NCI-H187 treated with DMSO at 0.1 percent for 48 hours (cell line): ENCODE results near the gene PAPOLG.
"Not testable (repeated sequence)": the region's sequence is repeated elsewhere in the genome, so short reads cannot be mapped to it uniquely, and the experiment has no call there.

Experiments
- DNase-seq: peaks from one replicate; lab custom pipeline; 2025; lab: John Stamatoyannopoulos, UW

Gene PAPOLG

DNA sequence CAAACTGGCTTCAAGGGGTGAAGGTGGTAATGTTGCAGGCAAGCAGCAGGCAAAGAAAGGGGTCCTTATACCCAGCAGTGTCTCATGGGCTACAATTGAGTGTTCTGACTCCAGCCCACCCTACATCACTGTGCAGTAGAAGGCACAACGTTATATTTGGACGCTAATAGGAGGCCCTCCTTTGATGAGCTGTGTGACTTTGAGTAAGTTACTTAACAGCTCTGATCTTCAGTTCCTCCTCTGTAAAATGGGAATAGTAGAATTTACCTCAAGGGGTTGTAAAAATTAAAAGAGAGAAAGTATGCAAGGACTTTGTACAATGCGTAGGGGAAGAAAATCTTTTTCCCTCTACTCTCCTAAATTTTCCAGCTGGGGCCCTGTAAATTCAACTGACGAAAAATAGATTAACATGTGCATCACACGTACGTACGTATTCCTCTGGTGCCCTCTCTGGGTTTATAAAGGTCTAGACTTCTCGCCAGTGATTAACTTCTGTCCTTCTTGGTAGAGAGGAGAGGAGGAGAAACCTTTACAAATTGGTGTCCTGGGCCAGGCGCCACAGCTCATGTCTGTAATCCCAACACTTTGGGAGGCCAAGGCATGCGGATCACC, 67.7 kb downstream of the PAPOLG start:
- no peak for DNase-seq

DNA sequence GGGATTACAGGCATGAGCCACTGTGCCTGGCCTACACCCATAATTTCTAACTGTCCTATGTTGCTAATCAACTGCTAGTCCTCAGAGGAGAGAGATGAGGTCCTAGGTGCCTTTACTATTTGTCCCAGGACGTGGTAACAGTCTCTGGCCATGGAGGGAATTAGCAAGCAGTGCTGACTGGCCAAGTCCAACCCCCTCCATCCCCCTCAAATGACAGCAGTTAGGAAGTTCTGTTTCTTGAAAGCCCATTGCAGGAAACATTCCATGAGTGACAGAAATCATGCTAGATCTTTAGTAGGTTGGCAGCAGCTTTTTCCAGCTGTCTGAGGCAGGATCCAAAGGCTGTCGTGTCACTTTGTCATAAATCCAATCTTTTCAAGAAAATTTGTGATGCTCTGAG, 69.6 kb downstream of the PAPOLG start:
- no peak for DNase-seq

DNA sequence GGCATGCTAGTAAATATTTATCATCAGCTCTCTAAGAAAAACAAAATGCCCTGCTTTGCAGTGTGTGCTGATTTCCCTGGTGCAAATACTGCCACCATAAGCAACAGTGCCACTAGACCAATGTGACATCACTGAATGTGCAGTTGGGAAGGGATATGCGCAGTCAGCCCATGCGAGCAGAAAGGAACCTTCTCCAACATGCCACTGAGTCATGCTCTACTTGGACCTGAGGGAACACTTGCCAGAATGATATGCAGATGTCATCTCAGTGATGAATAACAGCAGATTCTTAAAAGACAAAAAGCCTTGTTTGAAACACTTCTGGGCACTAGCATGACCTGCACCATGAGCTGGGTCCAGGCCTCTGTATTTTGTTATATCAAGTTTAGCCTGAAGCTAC, 70.0 kb downstream of the PAPOLG start:
- no peak for DNase-seq

DNA sequence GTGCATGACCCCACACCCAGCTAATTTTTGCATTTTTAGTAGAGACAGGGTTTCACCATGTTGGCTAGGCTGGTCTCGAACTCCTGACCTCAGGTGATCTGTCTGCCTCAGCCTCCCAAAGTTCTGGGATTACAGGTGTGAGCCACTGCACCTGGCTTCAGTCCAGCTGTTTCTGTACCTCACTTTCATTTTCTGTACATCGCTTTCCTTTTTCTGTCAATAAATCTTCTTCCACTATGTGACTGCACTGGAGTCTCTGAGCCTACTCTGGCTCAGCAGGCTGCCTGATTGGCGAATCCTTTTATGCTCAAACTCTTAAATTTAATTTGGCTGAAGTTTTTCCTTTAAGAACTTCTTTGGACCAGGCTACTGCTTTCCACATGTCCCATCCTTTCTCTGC, 70.8 kb downstream of the PAPOLG start:
- DNase-seq = not testable (repeated sequence)

DNA sequence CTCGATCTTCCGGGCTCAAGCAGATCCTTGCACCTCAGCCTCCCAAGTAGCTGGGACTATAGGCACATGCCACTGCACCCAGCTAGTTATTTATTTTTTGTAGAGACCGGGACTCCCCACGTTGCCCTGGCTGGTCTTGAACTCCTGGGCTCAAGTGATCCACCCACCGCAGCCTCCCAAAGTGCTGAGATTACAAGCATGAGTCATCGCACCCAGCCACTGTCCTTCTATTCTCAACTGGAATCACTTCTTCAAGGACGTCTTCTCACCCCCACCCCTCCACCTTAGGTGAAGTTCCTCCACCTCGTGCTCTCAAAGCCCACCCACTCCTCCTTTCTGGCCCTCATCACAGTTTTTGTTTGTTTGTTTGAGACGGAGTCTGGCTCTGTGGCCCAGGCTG, 71.3 kb downstream of the PAPOLG start:
- no peak for DNase-seq

DNA sequence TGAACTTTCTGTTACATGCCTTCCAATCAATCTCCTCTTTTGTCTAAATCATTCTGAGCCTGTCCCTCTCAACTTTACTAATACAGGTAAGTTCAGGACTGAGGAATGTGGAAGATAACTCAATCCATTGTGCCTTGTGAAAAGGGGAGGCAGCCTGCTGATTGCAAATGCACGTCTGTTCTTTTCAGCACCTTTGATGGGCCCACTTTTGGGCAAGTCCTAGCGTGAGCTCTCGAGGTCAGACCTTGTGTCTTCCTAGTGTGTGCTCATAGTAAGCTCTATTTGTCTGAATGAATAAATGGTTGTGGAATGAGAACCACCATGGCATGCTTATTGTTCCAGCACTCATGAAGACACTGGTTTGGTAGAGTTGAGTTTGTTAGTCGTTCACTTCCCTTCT, 74.9 kb downstream of the PAPOLG start:
- DNase-seq = no peak

DNA sequence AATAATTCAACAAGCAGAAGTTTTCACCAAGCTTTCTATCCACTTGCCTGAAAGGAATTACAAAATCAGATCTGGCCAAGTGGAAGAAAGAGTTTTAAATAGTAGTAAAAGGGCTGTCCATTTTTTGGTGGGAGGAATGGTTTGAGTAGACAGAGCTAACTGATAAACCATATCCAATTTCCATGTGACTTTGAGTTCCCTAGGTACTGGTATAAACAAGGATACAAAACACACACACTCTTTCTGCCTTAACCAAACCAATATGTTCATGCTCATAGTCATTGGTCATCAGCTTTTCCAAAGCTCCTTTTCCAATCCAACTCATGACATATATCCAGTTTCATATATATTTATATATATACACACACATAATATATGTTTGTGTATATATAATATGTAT, 75.9 kb downstream of the PAPOLG start:
- DNase-seq = no peak

DNA sequence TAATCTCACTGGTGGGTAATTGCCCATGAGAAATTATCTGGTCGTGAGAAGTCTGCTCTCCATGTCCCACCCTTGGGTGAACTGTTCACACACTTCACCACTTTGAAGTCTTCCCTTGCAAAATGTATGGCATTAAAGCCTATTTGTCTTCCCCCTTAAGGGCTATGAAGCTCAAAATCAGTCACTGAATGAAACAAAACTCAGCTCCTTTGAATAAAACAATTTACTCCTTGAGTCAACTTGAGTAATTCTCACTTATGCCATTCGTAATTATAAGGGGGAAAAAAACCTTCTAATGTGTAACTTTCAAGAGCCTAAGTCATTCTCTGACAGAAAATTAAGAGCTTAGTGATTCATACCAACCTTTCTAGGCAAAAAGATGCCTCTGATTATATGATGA, 76.6 kb downstream of the PAPOLG start:
- no peak for DNase-seq

DNA sequence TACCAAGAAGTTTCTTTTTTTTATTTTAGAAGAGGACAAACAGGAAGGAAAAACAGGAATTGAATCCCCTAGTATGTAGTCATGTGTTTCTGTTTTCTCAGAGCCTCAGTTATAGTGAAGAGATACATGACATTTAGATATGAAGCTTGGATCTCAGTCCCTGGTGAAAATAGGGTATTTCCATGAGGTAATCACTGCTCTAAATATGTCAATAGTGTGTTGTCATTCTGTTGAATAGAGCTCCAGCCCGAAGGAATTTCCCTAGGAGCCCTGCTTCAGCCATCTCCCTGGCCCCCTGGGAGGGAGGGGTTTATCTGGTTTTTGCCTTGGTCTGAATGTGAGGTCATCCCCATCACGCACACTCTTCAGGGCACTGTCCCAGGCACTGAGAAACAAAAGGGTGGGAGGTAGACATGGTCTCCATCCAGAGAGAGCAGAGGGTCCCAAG, 78.2 kb downstream of the PAPOLG start:
- no peak for DNase-seq

DNA sequence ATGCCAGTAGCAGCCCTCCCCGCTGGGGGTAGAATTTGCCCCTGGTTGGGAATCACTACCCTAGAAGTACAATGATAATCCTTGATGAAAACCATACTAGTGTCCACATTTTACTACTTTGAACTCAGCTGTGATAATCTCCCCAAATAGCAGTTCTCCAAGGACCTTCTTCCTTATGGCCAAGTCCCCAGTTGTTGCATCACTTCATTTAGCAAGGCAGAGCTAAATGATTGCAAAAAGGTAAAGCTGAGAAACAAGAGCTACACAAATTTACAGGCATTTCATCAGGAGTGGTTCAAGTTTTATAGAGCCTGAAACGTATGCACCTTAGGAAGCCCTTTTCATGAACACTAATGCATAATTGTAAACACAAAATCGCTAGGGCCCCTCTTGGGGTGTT, 80.4 kb downstream of the PAPOLG start:
- DNase-seq = no peak

DNA sequence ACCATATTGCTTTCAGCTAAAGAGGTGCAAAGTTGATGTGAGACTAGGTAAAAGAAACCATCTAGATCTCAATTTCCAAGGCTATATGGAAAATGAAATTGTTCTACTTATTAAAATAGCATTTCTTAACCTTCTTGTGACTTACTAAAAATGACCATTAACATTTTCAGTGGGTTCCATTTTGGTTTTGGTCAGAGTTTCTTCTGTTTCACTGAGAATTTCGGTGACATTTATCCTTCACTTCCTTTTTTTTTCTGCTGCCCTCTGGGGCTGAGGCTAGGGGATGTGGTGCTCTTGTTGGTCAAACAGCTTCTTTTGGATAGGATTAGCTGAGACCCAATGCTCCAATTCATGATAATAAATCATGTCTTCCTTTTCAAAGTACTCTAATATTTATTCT, 81.1 kb downstream of the PAPOLG start:
- no peak for DNase-seq

DNA sequence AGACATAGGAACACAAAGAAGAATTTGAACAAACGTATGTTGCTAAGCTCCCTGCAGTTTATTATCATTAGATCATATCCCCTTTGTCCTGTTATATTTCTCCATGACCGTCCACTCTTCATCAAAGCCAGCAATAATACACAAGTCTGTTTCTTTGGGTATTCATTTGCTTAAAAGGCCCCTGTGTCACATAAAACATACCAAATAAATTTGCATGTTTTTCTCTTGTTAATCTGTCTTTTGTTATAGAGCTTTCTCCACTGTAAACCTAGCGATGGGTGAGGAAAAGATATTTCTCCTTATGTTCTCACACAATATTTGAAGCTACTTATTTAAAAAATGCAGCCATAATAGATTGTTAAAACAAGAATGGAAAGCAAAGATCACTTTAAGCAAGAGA, 82.4 kb downstream of the PAPOLG start:
- DNase-seq = no peak

DNA sequence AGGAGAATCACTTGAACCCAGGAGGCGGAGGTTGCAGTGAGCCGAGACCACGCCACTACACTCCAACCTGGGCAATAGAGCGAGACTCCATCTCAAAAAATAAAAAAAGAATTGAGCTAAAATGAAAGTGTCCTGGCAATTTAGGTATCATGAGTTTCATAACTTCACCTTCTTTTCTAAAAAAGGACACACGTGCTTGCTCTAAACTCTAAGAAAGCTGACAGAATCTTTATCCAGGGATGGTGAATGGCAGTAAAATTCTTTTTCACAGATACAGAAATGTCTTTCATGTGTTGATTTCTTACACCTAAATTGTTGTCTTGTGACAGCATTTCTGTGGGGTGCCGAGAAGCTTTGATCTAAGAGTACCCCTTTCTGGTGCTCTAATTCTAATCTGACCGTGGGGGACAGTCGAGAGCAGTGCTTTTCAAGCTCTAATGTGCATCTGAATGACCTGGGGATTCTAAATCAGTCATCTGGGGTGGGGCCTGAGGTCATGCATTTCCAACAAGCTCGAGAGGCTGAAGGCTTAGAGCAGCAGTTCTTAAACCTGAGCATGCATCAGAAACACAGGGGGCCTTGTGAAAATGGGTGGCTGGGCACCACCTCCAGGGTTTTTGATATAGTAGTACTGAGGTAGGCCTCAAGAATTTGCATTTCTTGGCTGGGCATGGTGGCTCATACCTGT, 83.2 kb downstream of the PAPOLG start:
- DNase-seq = no peak

DNA sequence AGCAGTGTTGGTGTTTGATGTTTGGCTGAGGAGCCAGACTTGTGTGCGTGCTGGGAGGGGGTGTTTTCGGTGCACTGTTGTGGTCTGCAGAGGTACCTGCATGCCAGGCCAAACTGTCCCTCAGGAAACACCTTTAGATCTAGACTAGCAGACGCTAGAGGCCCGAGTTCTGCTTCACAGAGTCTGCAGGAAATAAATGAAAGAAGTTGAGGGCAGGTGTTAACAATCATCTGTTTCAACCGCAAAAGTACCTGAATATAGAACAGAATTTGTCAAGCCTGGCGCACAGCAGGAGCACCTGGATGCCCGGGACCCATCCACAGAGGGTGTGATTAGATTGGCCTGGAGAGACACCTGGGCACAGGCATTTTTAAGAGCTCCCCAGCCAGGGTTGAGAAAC, 84.8 kb downstream of the PAPOLG start:
- DNase-seq = peak; percentile 42

DNA sequence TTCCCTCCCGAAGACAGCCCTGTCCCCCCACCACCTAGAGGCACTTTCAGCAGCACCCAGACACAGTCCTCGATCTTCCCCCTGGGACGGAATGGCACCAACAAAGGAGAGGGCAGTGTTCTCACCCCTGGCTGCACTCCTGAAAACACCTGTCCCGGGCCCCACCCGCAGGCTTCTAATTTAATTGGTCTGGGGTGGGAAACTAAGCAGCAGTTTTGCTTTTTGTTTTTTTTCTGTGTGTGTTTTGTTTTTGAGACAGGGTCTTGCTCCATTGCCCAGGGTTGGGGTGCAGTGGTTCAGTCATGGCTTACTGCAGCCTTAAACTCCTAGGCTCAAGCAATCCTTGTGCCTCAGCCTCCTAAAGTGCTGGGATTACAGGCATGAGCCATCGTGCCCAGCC, 86.9 kb downstream of the PAPOLG start:
- DNase-seq = no peak

DNA sequence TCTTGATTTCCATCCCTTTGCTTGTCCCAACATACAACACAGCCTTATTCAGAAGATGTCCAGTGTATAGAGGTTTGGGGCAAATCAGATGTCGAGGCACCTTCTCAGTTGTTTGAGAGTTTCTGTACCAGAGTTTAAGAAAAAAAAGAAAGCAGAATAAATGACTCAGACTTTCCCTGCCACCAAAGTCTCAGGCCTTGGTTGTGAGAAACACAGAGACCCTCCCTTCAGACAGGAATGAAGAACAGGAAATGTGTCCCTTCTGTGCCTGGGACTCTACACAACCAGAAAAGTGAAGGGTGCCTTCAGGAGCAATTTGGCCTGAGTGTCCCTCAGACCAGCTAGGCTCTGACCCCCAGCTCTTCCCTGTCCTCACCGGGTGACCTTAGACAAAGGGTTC, 88.0 kb downstream of the PAPOLG start:
- DNase-seq = no peak

DNA sequence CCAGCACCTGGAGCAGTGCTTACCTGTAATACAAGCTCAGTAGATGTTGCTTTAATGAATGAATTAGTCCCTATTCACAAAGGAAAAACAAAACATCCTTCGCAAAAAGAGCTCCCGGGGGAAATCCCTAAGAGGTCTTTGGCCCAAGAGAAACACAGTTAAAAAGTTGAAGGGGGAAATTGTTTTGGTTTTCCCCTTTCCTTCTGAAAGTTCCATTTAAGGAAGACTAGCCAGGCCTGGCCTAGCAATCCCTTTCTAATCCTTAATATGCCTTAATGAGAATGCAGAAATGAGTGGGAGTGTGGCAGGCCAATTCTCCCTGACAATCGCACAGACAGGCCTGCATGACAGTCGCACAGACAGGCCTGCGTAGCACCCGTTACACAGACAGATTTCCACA, 91.8 kb downstream of the PAPOLG start:
- no peak for DNase-seq
